ENCODE measurements around the gene IL6ST.
"Not testable (repeated sequence)": the region's sequence is repeated elsewhere in the genome, so short reads cannot be mapped to it uniquely, and the experiment has no call there.

The IL6ST gene

DNA sequence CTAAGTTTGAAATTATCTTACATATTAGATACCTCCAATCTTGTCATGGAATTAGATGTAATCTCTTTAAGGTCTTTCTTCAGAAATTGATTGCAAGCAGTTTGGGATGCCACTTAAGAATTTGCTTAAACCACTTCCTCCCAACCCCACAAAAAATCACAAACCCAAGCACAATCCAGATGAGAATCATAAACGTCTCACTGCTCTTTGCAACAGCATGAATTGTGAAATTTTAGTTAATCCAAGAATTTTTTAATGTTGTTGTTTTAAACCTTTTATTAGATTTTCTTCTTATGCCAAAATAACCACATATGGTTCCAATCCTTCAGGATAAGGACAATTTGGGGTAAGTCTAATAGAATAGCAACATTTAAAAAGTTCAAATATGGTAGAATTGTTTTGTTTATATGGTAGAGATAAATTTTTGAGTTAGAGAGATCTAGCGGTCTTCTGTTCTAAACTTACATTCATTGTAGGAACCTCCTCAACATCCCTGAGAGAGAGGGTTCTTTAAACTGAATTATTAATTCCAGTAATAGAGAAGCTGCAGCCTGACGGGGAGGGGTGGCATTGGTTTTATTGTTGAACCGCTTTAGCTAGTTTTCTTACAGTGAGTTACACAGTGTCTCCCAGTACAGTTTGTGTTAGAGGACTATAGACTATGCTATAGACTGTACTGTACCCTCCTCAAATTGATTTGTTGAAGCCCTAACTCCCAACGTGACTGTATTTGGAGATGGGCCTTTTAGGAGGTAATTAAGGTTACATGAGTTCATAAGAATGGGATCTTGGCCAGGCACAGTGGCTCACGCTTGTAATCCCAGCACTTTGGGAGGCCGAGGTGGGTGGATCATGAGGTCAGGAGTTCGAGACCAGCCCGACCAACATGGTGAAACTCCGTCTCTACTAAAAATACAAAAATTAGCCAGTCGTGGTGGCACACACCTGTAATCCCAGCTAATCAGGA, 24.8 kb upstream of the IL6ST start:
- Histone ChIP-seq H3K36me3 (ENCODE audit: control insufficient read depth, low read length) (no peaks in the 10 kb centered on the region), H3K9me3 (ENCODE audit: control insufficient read depth, insufficient read depth, low read length) (no peaks in the 10 kb centered on the region), H3K4me3 (ENCODE audit: low read length) (no peak overlapping the region), H3K4me2 (ENCODE audit: low read length) (no peak overlapping the region), H3K79me2 (ENCODE audit: control insufficient read depth, low read length) (no peaks in the 10 kb centered on the region), H3K27ac (ENCODE audit: low read depth, low read length) (no peak overlapping the region), H3K27me3 (ENCODE audit: control insufficient read depth, low read length) (no peaks in the 10 kb centered on the region), H4K20me1 (ENCODE audit: control insufficient read depth, insufficient read depth, low read depth, low read length) (no peaks in the 10 kb centered on the region), H3F3A (ENCODE audit: control insufficient read depth, insufficient read depth) (no peaks in the 10 kb centered on the region), H3K9me2 (replicated peaks; ENCODE audit: control insufficient read depth, low read length) (no peaks in the 10 kb centered on the region), H3K4me1 (ENCODE audit: control insufficient read depth, low read length) (peaks cover 9% of the 10 kb centered on the region)
- TF ChIP-seq CTCF (IDR thresholded peaks at IDR 0.05; ENCODE audit: low read depth, low read length, poor library complexity, severe bottlenecking): no peak
- no peak for TF ChIP-seq EZH2phosphoT487 (IDR thresholded peaks at IDR 0.05; ENCODE audit: borderline replicate concordance, low read length)

DNA sequence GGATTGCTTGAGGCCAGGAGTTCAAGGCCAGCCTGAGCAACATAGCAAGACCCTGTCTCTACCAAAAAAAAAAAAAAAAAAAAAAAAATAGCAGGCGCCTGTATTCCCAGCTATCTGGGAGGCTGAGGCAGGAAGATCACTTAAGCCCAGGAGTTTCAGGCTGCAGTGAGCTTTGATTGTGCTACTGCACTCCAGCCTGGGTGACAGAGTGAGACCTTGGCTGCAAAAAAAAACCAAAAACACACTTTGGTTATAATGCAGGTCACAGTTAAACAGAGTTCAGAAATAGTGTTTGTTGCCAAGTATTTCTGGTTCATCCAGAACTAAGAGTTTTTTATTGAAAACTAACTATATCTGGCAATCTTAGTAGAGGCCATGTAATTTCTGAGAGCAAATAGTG, 24.1 kb upstream of the IL6ST start:
- Histone ChIP-seq H3K9me3 (ENCODE audit: control insufficient read depth, insufficient read depth, low read length) (no peaks in the 10 kb centered on the region), H3F3A (ENCODE audit: control insufficient read depth, insufficient read depth) (no peaks in the 10 kb centered on the region), H3K4me3 (ENCODE audit: low read length) (no peak overlapping the region), H3K36me3 (ENCODE audit: control insufficient read depth, low read length) (no peaks in the 10 kb centered on the region), H3K27me3 (ENCODE audit: control insufficient read depth, low read length) (no peaks in the 10 kb centered on the region), H4K20me1 (ENCODE audit: control insufficient read depth, insufficient read depth, low read depth, low read length) (no peaks in the 10 kb centered on the region), H3K4me1 (ENCODE audit: control insufficient read depth, low read length) (peaks cover 9% of the 10 kb centered on the region), H3K27ac (ENCODE audit: low read depth, low read length) (no peak overlapping the region), H3K79me2 (ENCODE audit: control insufficient read depth, low read length) (no peaks in the 10 kb centered on the region), H3K4me2 (ENCODE audit: low read length) (no peak overlapping the region), H3K9me2 (replicated peaks; ENCODE audit: control insufficient read depth, low read length) (no peaks in the 10 kb centered on the region)
- TF ChIP-seq CTCF (IDR thresholded peaks at IDR 0.05; ENCODE audit: low read depth, low read length, poor library complexity, severe bottlenecking): no peak

DNA sequence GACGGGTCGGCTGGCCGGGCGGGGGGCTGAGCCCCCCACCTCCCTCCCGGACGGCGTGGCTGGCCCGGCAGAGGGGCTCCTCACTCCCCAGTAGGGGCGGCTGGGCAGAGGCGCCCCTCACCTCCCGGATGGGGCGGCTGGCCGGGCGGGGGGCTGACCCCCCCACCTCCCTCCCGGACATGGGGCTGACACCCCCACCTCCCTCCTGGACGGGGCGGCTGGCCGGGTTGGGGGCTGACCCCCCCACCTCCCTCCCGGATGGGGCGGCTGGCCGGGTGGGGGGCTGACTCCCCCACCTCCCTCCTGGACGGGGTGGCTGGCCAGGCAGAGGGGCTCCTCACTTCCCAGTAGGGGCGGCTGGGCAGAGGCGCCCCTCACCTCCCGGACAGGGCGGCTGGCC, 19.9 kb upstream of the IL6ST start:
- H3K4me3 ChIP-seq (ENCODE audit: low read length); H3K27me3 ChIP-seq (ENCODE audit: control insufficient read depth, low read length); H3F3A ChIP-seq (ENCODE audit: control insufficient read depth, insufficient read depth); H3K79me2 ChIP-seq (ENCODE audit: control insufficient read depth, low read length); H3K4me2 ChIP-seq (ENCODE audit: low read length); H3K4me1 ChIP-seq (ENCODE audit: control insufficient read depth, low read length); H3K36me3 ChIP-seq (ENCODE audit: control insufficient read depth, low read length); H3K9me2 ChIP-seq (replicated peaks; ENCODE audit: control insufficient read depth, low read length); H3K27ac ChIP-seq (ENCODE audit: low read depth, low read length); H3K9me3 ChIP-seq (ENCODE audit: control insufficient read depth, insufficient read depth, low read length); H4K20me1 ChIP-seq (ENCODE audit: control insufficient read depth, insufficient read depth, low read depth, low read length): not testable (repeated sequence)

DNA sequence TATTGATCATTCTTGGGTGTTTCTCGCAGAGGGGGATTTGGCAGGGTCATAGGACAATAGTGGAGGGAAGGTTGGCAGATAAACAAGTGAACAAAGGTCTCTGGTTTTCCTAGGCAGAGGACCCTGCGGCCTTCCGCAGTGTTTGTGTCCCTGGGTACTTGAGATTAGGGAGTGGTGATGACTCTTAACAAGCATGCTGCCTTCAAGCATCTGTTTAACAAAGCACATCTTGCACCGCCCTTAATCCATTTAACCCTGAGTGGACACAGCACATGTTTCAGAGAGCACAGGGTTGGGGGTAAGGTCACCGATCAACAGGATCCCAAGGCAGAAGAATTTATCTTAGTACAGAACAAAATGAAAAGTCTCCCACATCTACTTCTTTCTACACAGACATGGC, 19.2 kb upstream of the IL6ST start:
- not testable (repeated sequence) for H4K20me1 ChIP-seq (ENCODE audit: control insufficient read depth, insufficient read depth, low read depth, low read length); H3F3A ChIP-seq (ENCODE audit: control insufficient read depth, insufficient read depth); H3K36me3 ChIP-seq (ENCODE audit: control insufficient read depth, low read length); H3K27me3 ChIP-seq (ENCODE audit: control insufficient read depth, low read length); H3K4me2 ChIP-seq (ENCODE audit: low read length); H3K9me3 ChIP-seq (ENCODE audit: control insufficient read depth, insufficient read depth, low read length); H3K79me2 ChIP-seq (ENCODE audit: control insufficient read depth, low read length); H3K27ac ChIP-seq (ENCODE audit: low read depth, low read length); H3K4me3 ChIP-seq (ENCODE audit: low read length); H3K4me1 ChIP-seq (ENCODE audit: control insufficient read depth, low read length); H3K9me2 ChIP-seq (replicated peaks; ENCODE audit: control insufficient read depth, low read length)

Measured in DOHH2 (cell line).